CD4-positive, alpha-beta T cell treated with Interleukin-4 for 4 hours (primary cell): ENCODE data around the gene FZD7.
A peak's percentile ranks its signal among the peaks of the same experiment; 100 is the strongest.

Source experiments
- DNase-seq: peaks from one replicate; pipeline ENCODE4 v3.0.0-alpha.2; 2020

FZD7 gene

GRCh38 chr2:202033317-202034248 lies at the start of gene FZD7:
Gene FZD7, plus strand, starts transcription at chr2:202033855. Its CDS starts 793 bp downstream, at chr2:202034648.
- DNase-seq = peak; percentile 85

- no peak for DNase-seq
Measured at GRCh38 chr2:201984333-201984732, 49.3 kb upstream of the FZD7 start.

- no peak for DNase-seq
Measured at GRCh38 chr2:201984800-201985525, 48.7 kb upstream of the FZD7 start.

DNA sequence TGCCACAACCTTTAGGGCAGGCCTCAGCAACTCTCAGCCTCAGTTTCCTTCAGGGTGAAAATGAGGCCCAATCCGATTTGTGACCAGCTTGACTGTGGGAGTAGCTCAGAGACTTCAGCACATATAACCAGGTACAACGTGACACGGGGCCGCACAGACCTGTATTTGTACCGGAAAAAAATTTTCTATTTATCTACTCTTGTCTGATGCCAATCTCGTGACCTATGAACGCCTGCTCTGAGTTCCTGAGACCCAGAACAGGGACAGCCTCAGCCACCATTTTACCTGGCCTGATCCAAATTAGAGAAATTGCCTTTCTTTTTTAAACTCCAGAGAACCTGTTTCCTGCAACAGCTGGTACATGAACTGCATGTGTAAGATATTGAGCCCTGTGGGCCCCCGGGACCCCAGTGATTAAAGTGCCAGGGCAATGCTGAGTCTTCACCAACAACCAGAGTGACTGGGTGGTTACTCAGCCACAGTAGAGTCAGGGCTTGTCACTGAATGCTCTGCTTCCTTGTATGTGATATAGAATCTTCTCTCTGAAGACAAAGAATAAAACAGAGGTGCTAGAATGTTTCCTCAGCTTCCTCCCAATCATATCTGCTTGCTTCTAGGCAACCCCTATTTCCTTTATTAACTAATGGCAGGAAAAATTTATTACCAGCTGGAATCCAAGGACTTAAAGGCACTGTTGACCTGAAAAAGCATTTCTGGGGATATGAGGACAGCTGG lies 47.8 kb upstream of the FZD7 start:
- no peak for DNase-seq

GRCh38 chr2:201986463-201986735 lies 47.3 kb upstream of the FZD7 start:
- no peak for DNase-seq

- DNase-seq = no peak
Measured at GRCh38 chr2:201987426-201987825, 46.2 kb upstream of the FZD7 start.

GRCh38 chr2:201990069-201990468 lies 43.6 kb upstream of the FZD7 start:
- DNase-seq = no peak

DNA sequence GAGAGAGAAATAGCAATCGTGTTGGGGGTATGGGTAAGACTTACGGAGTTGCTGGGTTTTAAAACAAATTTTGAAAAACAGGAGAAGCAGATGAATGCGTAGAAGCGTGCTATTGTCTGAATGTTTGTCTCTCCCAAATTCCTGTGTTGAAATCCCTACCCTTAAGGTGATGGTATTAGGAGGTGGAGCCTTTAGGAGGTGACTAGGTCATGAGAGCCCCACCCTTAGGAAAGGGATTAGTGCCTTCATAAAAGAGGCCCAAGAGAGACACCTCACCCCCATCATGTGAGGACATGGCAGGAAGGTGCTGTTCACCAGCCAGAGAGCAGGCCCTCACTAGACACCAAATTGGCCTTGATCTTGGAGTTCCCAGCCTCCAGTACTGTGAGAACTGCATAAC lies 40.7 kb upstream of the FZD7 start:
- no peak for DNase-seq

DNA sequence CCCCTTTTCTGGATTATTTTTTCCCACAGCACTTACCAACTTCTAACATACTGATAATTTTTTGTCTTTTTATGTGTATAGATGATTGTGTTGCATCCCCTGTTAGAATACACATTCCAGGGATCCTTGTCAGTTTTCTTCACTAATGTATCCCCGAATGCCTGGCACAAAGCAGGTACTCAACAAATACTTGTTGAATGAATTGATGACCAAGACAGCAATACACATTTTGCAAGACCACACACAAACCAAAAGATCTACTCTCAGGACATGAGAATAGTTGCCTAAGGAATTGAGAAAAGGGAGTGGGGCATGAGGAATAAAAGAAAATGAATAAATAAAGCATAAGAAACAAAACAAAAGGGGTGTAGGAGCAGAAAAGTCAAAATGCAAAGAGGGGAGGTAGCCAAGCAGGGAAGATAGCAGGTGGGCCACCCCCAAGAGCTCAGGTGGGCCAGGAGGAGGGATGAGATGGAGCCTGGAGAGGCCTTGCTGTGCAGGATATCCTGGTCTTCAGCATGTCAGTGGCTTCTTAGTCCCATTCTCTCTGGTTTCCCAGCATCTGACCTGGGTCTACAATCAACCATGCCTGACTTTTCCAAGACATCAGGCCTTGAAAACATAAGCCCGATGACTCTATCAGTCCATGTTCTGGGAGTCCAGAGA lies 38.5 kb upstream of the FZD7 start:
- no peak for DNase-seq

DNA sequence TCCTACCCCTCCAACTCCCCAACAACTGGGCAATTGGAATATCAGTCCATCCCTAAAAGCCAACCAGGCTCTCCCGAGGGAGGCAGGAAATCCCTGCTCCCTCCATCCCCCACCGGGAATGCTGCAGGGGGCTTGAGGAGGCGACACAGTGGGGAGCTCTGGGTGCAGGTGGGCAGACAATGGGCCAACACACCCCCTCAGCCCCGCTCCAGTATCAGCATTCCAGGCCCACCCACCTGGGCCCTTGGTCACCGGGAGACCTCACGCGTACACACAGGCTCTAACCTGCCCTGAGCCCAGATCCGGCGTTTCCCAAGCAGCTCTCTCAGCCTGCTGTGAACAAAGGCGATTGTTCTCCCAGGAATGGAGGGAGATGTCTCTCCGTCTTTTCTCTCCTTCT lies 37.6 kb upstream of the FZD7 start:
- DNase-seq = no peak

DNA sequence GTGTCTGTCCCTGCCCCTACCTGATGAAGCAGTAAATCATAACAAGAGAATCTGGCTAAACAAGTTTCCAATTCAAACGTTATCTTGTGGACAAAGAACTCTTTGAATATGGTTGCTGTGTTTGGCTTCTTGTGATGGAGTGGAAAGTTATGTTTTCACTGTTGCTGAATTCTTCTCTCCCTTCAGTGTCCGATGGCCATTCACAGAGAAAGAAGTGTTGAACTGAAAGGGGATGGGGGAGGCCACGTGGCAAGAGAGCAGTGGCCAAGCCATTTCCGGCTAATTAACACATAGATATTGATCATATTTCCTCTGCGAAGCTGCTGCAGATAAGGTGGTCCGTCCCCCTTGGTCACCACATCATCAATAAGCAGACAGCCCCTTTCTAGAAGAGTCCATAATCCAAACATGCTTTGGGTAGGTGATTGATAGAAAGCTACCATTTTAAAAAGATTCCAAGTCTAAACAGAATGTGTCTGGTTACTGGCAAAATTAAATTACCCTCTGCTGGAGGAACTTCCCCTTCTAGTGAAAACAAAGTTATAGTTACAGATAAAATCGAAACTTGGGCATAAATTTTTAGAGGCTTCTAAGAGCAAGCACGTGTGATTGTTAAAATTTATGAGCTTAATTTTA lies 36.9 kb upstream of the FZD7 start:
- DNase-seq = no peak

GRCh38 chr2:201999279-201999678 lies 34.4 kb upstream of the FZD7 start:
- no peak for DNase-seq

GRCh38 chr2:202001826-202002225 lies 31.8 kb upstream of the FZD7 start:
- DNase-seq = no peak

DNA sequence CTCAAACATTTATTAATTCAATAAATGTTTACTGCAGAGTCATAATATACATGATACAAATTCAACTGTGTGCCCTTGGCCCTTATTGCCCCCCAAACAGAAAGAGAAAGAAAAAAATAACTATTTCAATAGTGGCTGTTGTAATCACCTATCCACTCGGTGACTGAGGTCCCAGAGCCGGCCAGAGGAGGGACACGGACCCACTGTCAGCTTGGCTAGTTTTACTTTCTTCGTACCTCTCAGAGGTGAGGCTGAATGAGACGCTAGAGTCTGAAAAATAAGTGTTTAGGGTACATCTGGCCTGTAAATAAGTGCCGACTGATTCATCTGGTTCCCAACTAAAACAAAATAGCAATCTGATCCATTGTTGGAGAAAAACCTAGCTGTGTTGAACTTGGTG lies 31.3 kb upstream of the FZD7 start:
- DNase-seq = no peak

DNA sequence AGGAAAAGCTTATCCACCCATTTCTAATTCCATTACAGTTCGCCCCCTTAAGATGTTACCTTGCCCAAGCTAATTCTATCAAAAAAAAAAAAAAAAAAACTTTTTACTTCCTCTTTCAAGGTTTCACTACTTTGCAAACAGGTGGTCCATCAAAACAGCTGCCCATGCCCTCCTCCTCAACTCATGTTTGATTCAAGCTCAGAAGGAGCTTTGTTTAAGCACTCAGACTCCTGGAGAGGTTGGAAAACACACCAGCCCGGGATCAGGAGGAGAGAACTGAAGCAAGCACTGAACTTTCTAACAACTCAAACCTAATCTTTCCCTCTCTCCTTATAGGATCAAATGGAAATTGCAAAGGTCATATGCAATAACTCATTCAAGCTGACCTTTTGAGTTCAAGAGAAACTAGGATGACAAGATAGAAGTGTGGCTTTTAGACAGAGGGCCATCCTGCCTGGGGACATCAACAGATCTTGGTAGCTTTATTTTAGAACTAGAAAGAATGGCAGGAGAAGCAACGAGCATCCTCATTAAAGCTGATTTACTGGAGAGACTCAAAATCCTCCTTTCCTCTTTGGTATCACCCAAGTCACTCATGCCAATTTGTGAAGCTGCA lies 28.3 kb upstream of the FZD7 start:
- no peak for DNase-seq

DNA sequence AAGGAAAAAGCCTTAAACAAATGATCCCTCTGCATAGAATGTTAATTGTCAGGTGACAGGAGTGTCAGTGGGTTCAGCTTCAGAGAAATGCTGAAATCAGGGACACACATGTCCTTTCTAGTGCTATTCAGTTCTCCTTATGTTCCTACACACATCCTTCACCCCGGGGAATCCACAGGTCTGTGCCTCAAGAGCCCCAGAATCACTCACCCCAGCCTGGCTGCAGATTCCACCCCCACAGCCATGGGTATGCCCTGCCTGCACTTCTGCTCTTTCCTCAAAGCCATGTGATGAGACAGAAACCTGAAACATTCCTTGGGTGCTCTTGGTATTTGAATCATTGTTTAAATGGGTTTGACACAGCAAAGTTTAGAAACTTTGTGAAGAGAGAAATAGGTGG lies 27.4 kb upstream of the FZD7 start:
- no peak for DNase-seq

DNA sequence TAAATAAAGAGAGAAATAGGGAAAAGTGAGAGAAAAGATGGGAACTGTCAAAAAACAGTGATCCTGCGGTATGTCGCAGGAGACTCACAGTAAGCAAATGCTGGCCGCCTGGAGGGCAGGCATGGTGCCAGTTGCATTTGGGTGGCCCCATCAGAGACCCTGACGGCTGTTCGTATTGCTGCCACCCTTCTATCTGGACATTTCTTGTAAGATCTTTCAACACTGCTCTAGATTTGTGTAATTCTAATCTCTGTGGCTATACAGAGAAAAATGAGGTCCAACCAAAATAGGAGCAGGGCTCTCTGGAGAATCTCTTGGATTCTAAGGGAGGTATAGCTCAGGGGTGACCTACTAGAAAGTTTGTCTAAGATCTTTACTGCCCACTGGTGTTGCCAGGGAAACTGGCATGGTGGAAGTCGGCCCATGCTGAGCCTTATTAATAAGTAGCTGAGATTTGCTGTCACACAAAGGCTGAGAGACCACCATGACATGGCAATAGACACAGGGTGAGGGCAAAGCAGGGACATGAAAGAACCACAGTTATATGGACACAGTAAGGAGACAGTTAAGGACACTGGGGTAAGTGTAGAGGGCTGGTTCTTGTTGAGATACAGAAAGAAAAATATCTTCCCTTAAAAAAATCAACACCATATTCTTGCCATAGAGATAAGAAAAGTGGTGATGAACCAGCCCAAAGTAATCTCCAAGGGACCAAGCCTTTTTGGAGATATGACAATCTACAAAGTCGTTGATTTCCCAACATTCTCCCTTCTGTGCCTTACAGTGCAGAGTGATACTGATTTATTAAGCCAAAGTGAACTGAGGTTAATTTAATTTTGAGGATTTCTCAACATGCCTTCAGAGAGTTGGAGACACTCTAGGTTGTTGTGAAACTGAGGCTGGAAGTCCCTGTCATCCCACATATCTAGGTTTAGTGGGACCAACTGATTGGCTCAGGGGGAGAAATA lies 26.4 kb upstream of the FZD7 start:
- DNase-seq = no peak

GRCh38 chr2:202007983-202008354 lies 25.7 kb upstream of the FZD7 start:
- DNase-seq = no peak

- no peak for DNase-seq
Measured at GRCh38 chr2:202009019-202009481, 24.6 kb upstream of the FZD7 start.

DNA sequence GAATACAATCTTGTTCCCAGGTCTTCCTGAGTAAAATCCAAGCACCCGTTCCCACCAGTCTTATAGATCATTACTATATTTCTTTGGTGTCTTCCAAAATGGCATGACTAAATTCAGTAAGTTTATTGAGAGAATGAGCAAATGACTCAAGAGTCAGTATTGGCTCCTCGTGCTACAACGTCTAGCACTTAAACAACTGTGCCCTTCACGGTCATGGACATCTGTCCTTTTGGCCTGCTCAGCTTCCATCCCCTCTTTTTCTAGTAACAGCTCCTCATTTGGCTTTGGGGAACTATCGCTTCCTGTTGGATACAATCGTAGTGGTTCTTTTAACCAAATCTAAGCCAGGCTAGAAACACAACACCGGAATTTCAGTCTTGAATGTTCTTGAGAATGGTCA lies 24.1 kb upstream of the FZD7 start:
- no peak for DNase-seq

DNA sequence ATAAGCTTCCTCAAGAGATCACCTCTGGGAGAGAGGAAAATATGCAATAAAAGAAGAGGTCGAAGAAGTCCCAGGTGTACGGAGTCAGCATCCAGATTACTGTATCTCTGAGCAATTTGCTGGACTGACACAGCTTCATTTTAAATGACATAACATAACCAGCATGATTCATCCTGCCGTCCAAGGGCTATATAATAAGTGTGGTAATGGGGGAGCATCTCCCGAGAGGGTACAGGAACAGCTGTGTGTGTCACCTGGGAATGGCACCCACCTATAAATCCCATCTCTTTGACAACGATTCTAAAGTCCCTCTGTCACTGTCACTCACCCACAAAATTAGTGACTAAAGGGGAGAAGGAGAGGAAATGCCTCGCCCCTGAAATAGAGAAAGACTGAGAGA lies 19.3 kb upstream of the FZD7 start:
- no peak for DNase-seq
